WTC11 (cell line): Measurements from ENCODE around the gene SYNGR2. TPM values are rescaled to one million over a fixed set of nuclear protein-coding genes. Genes with fewer than 3 reads are reported as not detected.
A peak's percentile ranks its signal among the peaks of the same experiment; 100 is the strongest.

ENCODE experiments used
- ATAC-seq: fragments of 200-7000 bp; cut with Tn5 transposase; 2 replicates; pipeline ENCODE4 v1.10.0; 2021; ENCODE audit warnings: mild to moderate bottlenecking, moderate library complexity
- CTCF ChIA-PET: fragments of 300-600 bp; sonication (Branson Sonifier 250); formaldehyde crosslinking; loops from one replicate; lab custom pipeline; 2021; ENCODE audit warnings: antibody characterized with exemption; lab: Charles Lee
- POLR2A ChIA-PET: fragments of 350-600 bp; sonication (Branson Sonifier 250); formaldehyde crosslinking; loops from one replicate; lab custom pipeline; 2021; ENCODE audit warnings: antibody characterized with exemption; lab: Charles Lee
- DNase-seq: peaks from one replicate; pipeline ENCODE4 v3.0.0; 2021; ENCODE audit warnings: low spot score
- H3K27ac Mint-ChIP-seq: 2 replicates; pipeline ENCODE4 v1.8.0; 2021; ENCODE audit warnings: mixed read lengths
- H3K27me3 Mint-ChIP-seq: 2 replicates; pipeline ENCODE4 v1.8.0; 2021; ENCODE audit warnings: low read depth, mild to moderate bottlenecking, moderate library complexity, mixed read lengths
- H3K36me3 Mint-ChIP-seq: 2 replicates; pipeline ENCODE4 v1.8.0; 2021; ENCODE audit warnings: mixed read lengths
- H3K4me1 Mint-ChIP-seq: 2 replicates; pipeline ENCODE4 v1.8.0; 2022; ENCODE audit warnings: mixed read lengths
- H3K4me3 Mint-ChIP-seq: 2 replicates; pipeline ENCODE4 v1.8.0; 2021; ENCODE audit warnings: mild to moderate bottlenecking, moderate library complexity, mixed read lengths
- H3K9me3 Mint-ChIP-seq: 2 replicates; pipeline ENCODE4 v1.8.0; 2021; ENCODE audit warnings: mixed read lengths
- CBFB ChIP-seq: sonication (generic); formaldehyde crosslinking; IDR thresholded peaks from 2 replicates; pipeline ENCODE4 v1.8.1; 2022; ENCODE audit warnings: mild to moderate bottlenecking, low read depth, missing genetic modification reagents
- CDX4 ChIP-seq: fragments of 250-450 bp; sonication (Bioruptor Pico); IDR thresholded peaks from 2 replicates; pipeline ENCODE4 v1.9.0; 2021; ENCODE audit warnings: moderate library complexity, mild to moderate bottlenecking, inconsistent platforms, borderline replicate concordance
- CREM ChIP-seq: sonication (generic); formaldehyde crosslinking; IDR thresholded peaks from 2 replicates; pipeline ENCODE4 v1.8.1; 2022; ENCODE audit warnings: mild to moderate bottlenecking, missing genetic modification reagents, moderate library complexity
- CTCF ChIP-seq: fragments of 200-600 bp; IDR thresholded peaks from 2 replicates; pipeline ENCODE4 v1.8.0; 2022; ENCODE audit warnings: antibody characterized with exemption
- E2F1 ChIP-seq: sonication (generic); formaldehyde crosslinking; IDR thresholded peaks from 2 replicates; pipeline ENCODE4 v1.8.0; 2022; ENCODE audit warnings: mild to moderate bottlenecking, missing genetic modification reagents
- ELF4 ChIP-seq: sonication (generic); formaldehyde crosslinking; IDR thresholded peaks from 2 replicates; pipeline ENCODE4 v1.8.1; 2022; ENCODE audit warnings: low read depth, mild to moderate bottlenecking, moderate library complexity, missing genetic modification reagents
- ESRRA ChIP-seq: sonication (generic); formaldehyde crosslinking; IDR thresholded peaks from 2 replicates; pipeline ENCODE4 v1.8.1; 2022; ENCODE audit warnings: mild to moderate bottlenecking, missing genetic modification reagents, borderline replicate concordance
- ETV6 ChIP-seq: sonication (generic); formaldehyde crosslinking; IDR thresholded peaks from 2 replicates; pipeline ENCODE4 v1.8.1; 2022; ENCODE audit warnings: mild to moderate bottlenecking, missing genetic modification reagents
- FOXP1 ChIP-seq: sonication (generic); formaldehyde crosslinking; IDR thresholded peaks from 2 replicates; pipeline ENCODE4 v1.8.0; 2022; ENCODE audit warnings: missing genetic modification reagents, mild to moderate bottlenecking, moderate library complexity, borderline replicate concordance
- NFE2L1 ChIP-seq: sonication (generic); formaldehyde crosslinking; IDR thresholded peaks from 2 replicates; pipeline ENCODE4 v1.8.1; 2023; ENCODE audit warnings: missing genetic modification reagents
- NFYB ChIP-seq: sonication (generic); formaldehyde crosslinking; conservative IDR thresholded peaks from 2 replicates; pipeline ENCODE4 v1.8.0; 2022; ENCODE audit warnings: low read depth, missing genetic modification reagents
- PRRX2 ChIP-seq: fragments of 250-450 bp; sonication (Bioruptor Pico); IDR thresholded peaks from 2 replicates; pipeline ENCODE4 v1.8.0; 2021; ENCODE audit warnings: mild to moderate bottlenecking
- SMAD3 ChIP-seq: sonication (generic); formaldehyde crosslinking; IDR thresholded peaks from 2 replicates; pipeline ENCODE4 v1.8.0; 2022; ENCODE audit warnings: missing genetic modification reagents, mild to moderate bottlenecking, borderline replicate concordance
- TEAD1 ChIP-seq: sonication (generic); formaldehyde crosslinking; IDR thresholded peaks from 2 replicates; pipeline ENCODE4 v1.8.0; 2022; ENCODE audit warnings: mild to moderate bottlenecking, missing genetic modification reagents
- TP53 ChIP-seq: sonication (generic); formaldehyde crosslinking; IDR thresholded peaks from 2 replicates; pipeline ENCODE4 v1.8.1; 2023; ENCODE audit warnings: mild to moderate bottlenecking, missing genetic modification reagents
- USF2 ChIP-seq: sonication (generic); formaldehyde crosslinking; IDR thresholded peaks from 2 replicates; pipeline ENCODE4 v1.8.1; 2023; ENCODE audit warnings: mild to moderate bottlenecking, missing genetic modification reagents, moderate library complexity
- ZNF121 ChIP-seq: sonication (generic); formaldehyde crosslinking; IDR thresholded peaks from 2 replicates; pipeline ENCODE4 v1.8.0; 2023; ENCODE audit warnings: missing genetic modification reagents
- ZNF138 ChIP-seq: sonication (generic); formaldehyde crosslinking; conservative IDR thresholded peaks from 2 replicates; pipeline ENCODE4 v1.8.1; 2022; ENCODE audit warnings: mild to moderate bottlenecking, moderate library complexity, missing genetic modification reagents
- ZNF396 ChIP-seq: fragments of 250-450 bp; sonication (Bioruptor Pico); IDR thresholded peaks from 2 replicates; pipeline ENCODE4 v1.8.0; 2021; ENCODE audit warnings: mild to moderate bottlenecking, moderate library complexity, borderline replicate concordance
- ZNF416 ChIP-seq: fragments of 250-450 bp; sonication (Bioruptor Pico); IDR thresholded peaks from 2 replicates; pipeline ENCODE4 v1.9.0; 2021; ENCODE audit warnings: mild to moderate bottlenecking, inconsistent platforms
- ZNF423 ChIP-seq: fragments of 250-450 bp; sonication (Bioruptor Pico); IDR thresholded peaks from 2 replicates; pipeline ENCODE4 v2.1.2; 2022; ENCODE audit warnings: mild to moderate bottlenecking, moderate library complexity
- ZNF425 ChIP-seq: fragments of 250-450 bp; sonication (Bioruptor Pico); conservative IDR thresholded peaks from 2 replicates; pipeline ENCODE4 v1.9.0; 2021; ENCODE audit warnings: mild to moderate bottlenecking
- ZNF512 ChIP-seq: sonication (generic); formaldehyde crosslinking; IDR thresholded peaks from 2 replicates; pipeline ENCODE4 v1.8.1; 2022; ENCODE audit warnings: missing genetic modification reagents, borderline replicate concordance
- total RNA-seq: library from RNA; stranded (reverse); gene quantifications from 3 replicates; pipeline ENCODE4 v1.2.3, GENCODE V29; 2021

SYNGR2 gene
- total RNA-seq, 1 experiment from 2014 or later = 47.7 TPM

GRCh38 chr17:78185981-78186691 is 17.8 kb downstream of the SYNGR2 start:
- ChIA-PET POLR2A (interaction anchor here (0.5 to 1.9 kb wide), 16 partner anchors 8 to 128 kb away, joined by 3 to 13 read pairs (median 4); no protein-coding TSS in a partner anchor), CTCF (interaction anchor here (0.5 to 4.9 kb wide), 31 partner anchors 10 to 396 kb away, joined by 3 to 85 read pairs (median 5); partner anchors contain the start of gene BIRC5)
- 0 out of 2 replicates have a peak, but pooled peaks cover 3% of the 10 kb centered on the region for H3K9me3 Mint-ChIP-seq
- ATAC-seq = no peak
- no peak for DNase-seq
- H3K4me3 Mint-ChIP-seq = peak overlapping the region; percentile 82
- peaks cover 28% of the 10 kb centered on the region for H3K4me1 Mint-ChIP-seq
- peaks cover 48% of the 10 kb centered on the region for H3K36me3 Mint-ChIP-seq
- H3K27me3 Mint-ChIP-seq = no peaks in the 10 kb centered on the region
- TF ChIP-seq ZNF121 (CRISPR knock-in tag) (peak; percentile 31; the same call in 1 of the 2 replicates), SMAD3 (CRISPR knock-in tag) (no peak)
- peak overlapping the region; percentile 53 for H3K27ac Mint-ChIP-seq

- Mint-ChIP-seq H3K36me3 (peaks cover 41% of the 10 kb centered on the region), H3K9me3 (0 out of 2 replicates have a peak, but pooled peaks cover 3% of the 10 kb centered on the region), H3K4me3 (peak within 1 kb of the TSS; percentile 82), H3K4me1 (peaks cover 28% of the 10 kb centered on the region), H3K27ac (peak within 1 kb of the TSS; percentile 83), H3K27me3 (no peaks in the 10 kb centered on the region)
- POLR2A ChIA-PET = interaction anchor here (0.5 to 1.9 kb wide), 16 partner anchors 9 to 127 kb away, joined by 3 to 13 read pairs (median 4); no protein-coding TSS in a partner anchor
- DNase-seq (peak; percentile 100), ATAC-seq (peak; percentile 96)
- CTCF ChIA-PET = interaction anchor here (0.6 to 4.9 kb wide), 32 partner anchors 11 to 397 kb away, joined by 3 to 85 read pairs (median 5); partner anchors contain the start of gene BIRC5
- TF ChIP-seq ZNF416 (CRISPR knock-in tag) = peak; percentile 47; the same call in 1 of the 2 replicates
- peak; percentile 74 for TF ChIP-seq CREM (CRISPR knock-in tag)
- no peak for TF ChIP-seq ZNF396 (CRISPR knock-in tag)
- TF ChIP-seq NFE2L1 = peak; percentile 82; the same call in 1 of the 2 replicates
- no peak for TF ChIP-seq CDX4 (CRISPR knock-in tag)
- TF ChIP-seq E2F1 (CRISPR knock-in tag) = peak; percentile 87; the same call in 1 of the 2 replicates
- TF ChIP-seq TEAD1 (CRISPR knock-in tag) = peak; percentile 100
- TF ChIP-seq ZNF423 (CRISPR knock-in tag) = no peak
- no peak for TF ChIP-seq ZNF512 (CRISPR knock-in tag)
- peak; percentile 83 for TF ChIP-seq TP53 (CRISPR knock-in tag)
- peak; percentile 77; the same call in 1 of the 2 replicates for TF ChIP-seq CBFB (CRISPR knock-in tag)
- TF ChIP-seq CTCF = peak; percentile 73; the same call in 1 of the 2 replicates
- TF ChIP-seq ZNF138 (CRISPR knock-in tag) = no peak
- TF ChIP-seq PRRX2 = no peak
- peak; percentile 54; the same call in 1 of the 2 replicates for TF ChIP-seq FOXP1 (CRISPR knock-in tag)
- peak; percentile 93 for TF ChIP-seq NFYB (CRISPR knock-in tag)
- peak; percentile 74 for TF ChIP-seq USF2 (CRISPR knock-in tag)
- TF ChIP-seq ETV6 (CRISPR knock-in tag) = peak; percentile 92
- peak; percentile 82; the same call in 1 of the 2 replicates for TF ChIP-seq ELF4 (CRISPR knock-in tag)
- no peak for TF ChIP-seq ESRRA (CRISPR knock-in tag)
- no peak for TF ChIP-seq ZNF425 (CRISPR knock-in tag)
These were observed 18.6 kb downstream of the SYNGR2 start, which contains the start of the genes AFMID and TK1 for GRCh38 chr17:78186692-78187595. Gene AFMID (plus strand): TSS chr17:78187362. CDS start chr17:78187371, 9 bp downstream. Gene TK1 (minus strand): TSS chr17:78187052. CDS start chr17:78186994, 58 bp downstream.
